Cardiac muscle cell (in vitro differentiated cells and primary cell): ENCODE data around the gene TMEM183A. TPM values are rescaled to one million over a fixed set of nuclear protein-coding genes. Genes with fewer than 3 reads are reported as not detected.

Experiments used
- DNase-seq, 2 donors: peaks; one replicate each; pipeline versions ENCODE4 v3.0.0 to v3.0.0-alpha.2; 2010 to 2017; ENCODE audit warnings: low read depth in 1 of 2, low spot score in 1 of 2
- H3K27ac ChIP-seq: fragments of 200-600 bp; sonication (generic); 2 replicates; pipeline ENCODE4 v1.5.1; 2016
- H3K27me3 ChIP-seq: fragments of 200-600 bp; sonication (generic); 2 replicates; pipeline ENCODE4 v1.6.0; 2016; ENCODE audit warnings: control low read depth
- H3K36me3 ChIP-seq: fragments of 200-600 bp; sonication (generic); 2 replicates; pipeline ENCODE4 v1.5.1; 2016; ENCODE audit warnings: control low read depth
- H3K4me1 ChIP-seq: fragments of 200-600 bp; sonication (generic); 2 replicates; pipeline ENCODE4 v1.8.1; 2017; ENCODE audit warnings: low read depth, mild to moderate bottlenecking, mixed run types
- H3K4me3 ChIP-seq: fragments of 200-600 bp; sonication (generic); 2 replicates; pipeline ENCODE4 v1.5.1; 2016; ENCODE audit warnings: mild to moderate bottlenecking
- H3K9me3 ChIP-seq: fragments of 200-600 bp; sonication (generic); 2 replicates; pipeline ENCODE4 v1.5.1; 2017; ENCODE audit warnings: low read depth, mild to moderate bottlenecking, control low read depth
- CTCF ChIP-seq: IDR thresholded peaks from 2 replicates; pipeline ENCODE4 v1.5.1; 2012; ENCODE audit warnings: low read depth, mild to moderate bottlenecking, low read length
- polyA plus RNA-seq: library from polyadenylated mRNA; unstranded; fragments of >200 nt; fragmentation: Nextera tagmentation; extraction: Ambion mirVana; gene quantifications from 2 replicates; pipeline ENCODE4 v1.2.1, GENCODE V29; 2016
- total RNA-seq: library from RNA; depleted of rRNA; stranded (reverse); fragments of >200 nt; gene quantifications from 2 replicates; pipeline ENCODE4 v1.2.3, GENCODE V29; 2016

Gene TMEM183A
- total and polyA plus RNA-seq, 2 experiments from 2014 or later: 67.1 to 99.7 TPM

- H3K4me1 ChIP-seq: peaks cover 10% of the 10 kb centered on the region
- H3K27me3 ChIP-seq: no peaks in the 10 kb centered on the region
- H3K27ac ChIP-seq: no peak overlapping the region
- no peak for DNase-seq
- peaks cover 3% of the 10 kb centered on the region for H3K36me3 ChIP-seq
- no peaks in the 10 kb centered on the region for H3K9me3 ChIP-seq
- TF ChIP-seq CTCF: no peak
- no peak overlapping the region for H3K4me3 ChIP-seq
These were observed 45.8 kb upstream of the TMEM183A start for GRCh38 chr1:202961220-202961880.

DNA sequence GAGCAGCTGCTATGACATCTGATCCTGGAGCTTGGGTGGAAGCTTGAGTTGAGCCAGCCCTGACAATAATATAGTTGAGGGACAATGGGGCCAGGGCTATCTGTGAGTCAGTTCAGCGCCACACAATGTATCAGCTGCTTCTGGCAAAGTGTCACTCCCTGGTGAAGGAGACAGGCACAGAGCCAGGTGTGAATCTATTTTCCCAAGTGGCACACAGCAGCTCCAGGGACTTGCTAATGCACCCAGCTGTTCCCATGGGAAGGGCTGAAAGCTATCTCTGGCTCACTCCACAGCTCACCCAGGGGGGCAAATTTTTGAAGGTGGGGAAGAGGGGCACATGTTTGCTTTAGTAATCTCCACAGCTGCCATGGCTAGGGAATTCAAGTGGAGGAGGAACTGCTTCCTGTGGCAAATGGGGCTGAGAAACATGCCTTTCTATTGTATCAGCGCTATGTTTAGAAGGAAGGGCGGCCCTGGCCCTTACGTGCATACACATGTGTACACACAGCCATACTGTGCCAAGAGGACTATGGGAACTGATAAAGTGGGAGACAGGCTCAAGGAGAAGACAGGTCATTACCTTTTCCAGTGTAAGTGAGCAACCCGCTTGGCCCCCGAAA is 42.3 kb upstream of the TMEM183A start:
- H3K27ac ChIP-seq: peak overlapping the region; percentile 30
- no peak for TF ChIP-seq CTCF
- DNase-seq: peak in 1 of 2 donors; percentile 73

DNA sequence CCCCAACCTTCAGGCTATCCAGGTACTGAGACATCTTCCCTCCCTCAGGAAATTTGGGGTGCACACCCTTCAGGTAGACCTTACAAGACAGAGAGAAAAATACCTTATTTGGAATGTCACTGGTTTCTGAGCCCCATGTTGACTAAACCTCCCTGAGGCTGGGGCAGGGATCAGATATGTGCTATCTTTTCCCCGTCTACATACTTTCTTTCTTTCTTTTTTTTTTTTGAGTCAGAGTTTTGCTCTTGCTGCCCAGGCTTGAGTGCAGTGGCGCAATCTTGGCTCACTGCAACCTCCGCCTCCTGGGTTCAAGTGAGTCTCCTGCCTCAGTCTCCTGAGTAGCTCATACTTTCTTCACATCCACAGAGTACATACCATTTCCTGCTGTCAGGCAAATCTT is 41.8 kb upstream of the TMEM183A start:
- TF ChIP-seq CTCF: no peak
- peak overlapping the region; percentile 30 for H3K27ac ChIP-seq
- no peaks in the 10 kb centered on the region for H3K9me3 ChIP-seq
- H3K4me3 ChIP-seq: no peak overlapping the region
- no peaks in the 10 kb centered on the region for H3K27me3 ChIP-seq
- peaks cover 3% of the 10 kb centered on the region for H3K36me3 ChIP-seq
- H3K4me1 ChIP-seq: peaks cover 6% of the 10 kb centered on the region
- no peak for DNase-seq

More for the DNA sequence above, 42.3 kb upstream of the TMEM183A start:
- Histone ChIP-seq H3K4me1 (peaks cover 6% of the 10 kb centered on the region), H3K36me3 (peaks cover 3% of the 10 kb centered on the region), H3K9me3 (no peaks in the 10 kb centered on the region), H3K4me3 (no peak overlapping the region), H3K27me3 (no peaks in the 10 kb centered on the region)

DNA sequence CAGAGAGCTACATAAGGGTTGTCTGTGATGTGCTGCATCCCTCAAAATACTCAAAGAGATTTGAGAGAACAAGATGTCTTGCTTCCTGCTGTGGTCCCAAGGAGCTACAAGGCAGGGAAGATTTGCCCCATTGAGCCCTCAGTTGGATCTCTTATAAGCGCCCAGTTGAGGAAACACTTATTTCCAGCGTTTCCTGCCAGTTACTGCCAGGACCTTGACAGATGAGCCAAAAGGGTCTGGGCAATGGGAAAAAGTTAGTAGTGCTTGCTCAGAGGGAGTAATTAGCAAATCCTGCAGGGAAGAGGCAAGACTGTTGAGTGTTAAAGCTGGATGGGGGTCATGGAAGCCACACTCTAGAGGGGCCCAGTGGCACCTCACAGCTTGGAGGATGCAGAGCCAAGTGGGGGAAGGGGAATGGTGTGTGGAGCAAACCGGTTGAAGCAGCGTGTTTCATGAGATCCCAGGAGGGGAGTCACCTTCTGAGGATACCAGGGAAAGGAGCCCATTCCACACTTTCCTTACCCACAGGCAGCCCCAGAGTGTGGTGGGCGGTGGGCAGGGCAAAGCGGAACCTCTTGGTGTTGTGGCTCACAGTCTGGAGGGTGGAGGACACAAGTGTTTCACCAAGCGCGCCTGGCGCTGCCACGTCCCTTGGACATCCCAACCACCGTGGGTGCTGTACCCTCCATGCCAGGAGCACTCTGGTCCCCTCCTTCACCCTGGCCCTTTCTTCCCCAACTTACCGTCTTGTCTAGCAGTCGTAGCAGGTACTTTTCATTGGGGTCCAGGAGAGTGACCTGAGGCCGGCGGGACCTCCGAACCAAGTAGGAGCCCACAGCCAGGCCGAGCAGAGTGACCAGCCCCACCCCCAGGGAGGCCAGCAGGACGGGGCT is 40.9 kb upstream of the TMEM183A start:
- DNase-seq: no peak
- no peaks in the 10 kb centered on the region for H3K27me3 ChIP-seq
- no peaks in the 10 kb centered on the region for H3K9me3 ChIP-seq
- H3K4me3 ChIP-seq: peak overlapping the region; percentile 73
- no peak for TF ChIP-seq CTCF
- H3K36me3 ChIP-seq: peaks cover 3% of the 10 kb centered on the region
- H3K4me1 ChIP-seq: peaks cover 6% of the 10 kb centered on the region
- no peak overlapping the region for H3K27ac ChIP-seq

DNA sequence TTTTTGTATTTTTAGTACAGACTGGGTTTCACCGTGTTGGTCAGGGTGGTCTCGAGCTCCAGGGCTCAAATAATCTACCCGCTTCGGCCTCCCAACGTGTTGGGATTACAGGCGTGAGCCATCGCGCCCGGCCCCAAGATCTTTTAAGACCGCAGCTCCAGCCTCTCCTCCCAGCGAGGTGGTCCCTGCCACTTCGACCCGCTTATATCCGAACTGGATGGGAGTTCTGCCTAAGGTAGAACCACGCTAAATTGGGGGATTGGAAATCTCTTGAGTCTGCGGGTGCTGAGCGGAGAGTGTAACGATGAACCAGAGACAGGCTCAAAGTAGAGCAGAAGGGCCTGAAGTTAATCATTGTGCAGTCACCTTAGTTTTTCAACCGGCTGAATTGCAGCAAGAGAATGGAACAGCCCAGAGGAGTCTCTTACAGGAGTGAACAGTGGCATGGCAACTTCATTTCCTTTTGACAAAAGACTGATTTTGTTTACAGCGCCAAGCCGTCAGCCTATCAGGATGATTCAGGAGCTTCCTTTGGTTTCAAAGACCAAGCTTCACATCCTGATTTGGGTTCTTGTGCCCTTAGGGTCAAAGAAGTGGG is 39.4 kb upstream of the TMEM183A start:
- Histone ChIP-seq H3K27ac (no peak overlapping the region), H3K9me3 (no peaks in the 10 kb centered on the region), H3K36me3 (no peaks in the 10 kb centered on the region), H3K27me3 (peaks cover 9% of the 10 kb centered on the region), H3K4me3 (peak overlapping the region; percentile 73), H3K4me1 (peaks cover 6% of the 10 kb centered on the region)
- no peak for TF ChIP-seq CTCF
- no peak for DNase-seq
